Osteoblast (primary cell): ENCODE results near the gene F7. TPM values are rescaled to one million over a fixed set of nuclear protein-coding genes. Genes with fewer than 3 reads are reported as not detected.
A peak's percentile ranks its signal among the peaks of the same experiment; 100 is the strongest.

Experiments used
- DNase-seq: peaks from one replicate; pipeline ENCODE4 v3.0.0; 2011; ENCODE audit warnings: low spot score, mixed read lengths; ENCODE audit not compliant: insufficient read length; ENCODE audit errors: missing footprints
- H2AFZ ChIP-seq: 2 replicates; pipeline ENCODE4 v1.6.0; 2011; ENCODE audit warnings: mild to moderate bottlenecking, low read length
- H3K27ac ChIP-seq: 2 replicates; pipeline ENCODE4 v1.5.1; 2011; ENCODE audit warnings: mild to moderate bottlenecking, low read depth, low read length, moderate library complexity
- H3K27me3 ChIP-seq: 2 replicates; pipeline ENCODE4 v1.6.0; 2012; ENCODE audit warnings: mild to moderate bottlenecking, control low read depth, inconsistent platforms, low read length, moderate library complexity; ENCODE audit not compliant: insufficient read depth
- H3K36me3 ChIP-seq: 2 replicates; pipeline ENCODE4 v1.5.1; 2011; ENCODE audit warnings: mild to moderate bottlenecking, low read length, control low read depth, moderate library complexity; ENCODE audit not compliant: insufficient read depth
- H3K4me1 ChIP-seq: 2 replicates; pipeline ENCODE4 v1.5.1; 2011; ENCODE audit warnings: mild to moderate bottlenecking, low read length, control low read depth, moderate library complexity; ENCODE audit not compliant: insufficient read depth
- H3K4me2 ChIP-seq: 2 replicates; pipeline ENCODE4 v1.6.0; 2011; ENCODE audit warnings: mild to moderate bottlenecking, low read length; ENCODE audit not compliant: insufficient read depth
- H3K4me3 ChIP-seq: fragments of 200-600 bp; sonication (generic); 3 replicates; pipeline ENCODE4 v1.5.1; 2012; ENCODE audit warnings: mild to moderate bottlenecking, low read length, inconsistent platforms; ENCODE audit not compliant: insufficient read depth
- H3K79me2 ChIP-seq: 2 replicates; pipeline ENCODE4 v1.6.0; 2012; ENCODE audit warnings: mild to moderate bottlenecking, low read length, control low read depth, inconsistent platforms; ENCODE audit not compliant: insufficient read depth
- H3K9me3 ChIP-seq: 2 replicates; pipeline ENCODE4 v1.5.1; 2011; ENCODE audit warnings: low read depth, low read length, control low read depth
- H4K20me1 ChIP-seq: 2 replicates; pipeline ENCODE4 v1.6.0; 2012; ENCODE audit warnings: mild to moderate bottlenecking, low read length, control low read depth; ENCODE audit not compliant: insufficient read depth
- CTCF ChIP-seq: IDR thresholded peaks from 2 replicates; pipeline ENCODE4 v1.5.1; 2011; ENCODE audit warnings: mild to moderate bottlenecking, low read depth, low read length, moderate library complexity; ENCODE audit errors: extremely low read depth
- total RNA-seq: library from RNA; depleted of rRNA; stranded (reverse); fragments of >200 nt; gene quantifications from 2 replicates; pipeline ENCODE4 v1.2.3, GENCODE V29; 2012

F7 gene
- total RNA-seq, 1 donor = under 0.01 TPM

- Histone ChIP-seq H3K9me3 (no peaks in the 10 kb centered on the region), H2AFZ (no peak overlapping the region), H3K27me3 (no peaks in the 10 kb centered on the region), H4K20me1 (no peaks in the 10 kb centered on the region), H3K27ac (no peak overlapping the region), H3K36me3 (no peaks in the 10 kb centered on the region), H3K4me2 (no peak overlapping the region), H3K4me1 (no peaks in the 10 kb centered on the region), H3K4me3 (no peak overlapping the region), H3K79me2 (no peaks in the 10 kb centered on the region)
- peak; percentile 59 for DNase-seq
- no peak for TF ChIP-seq CTCF
Measured at GRCh38 chr13:113145911-113146598, 40.5 kb downstream of the F7 start.

GRCh38 chr13:113146750-113147149 lies 41.2 kb downstream of the F7 start:
- no peak overlapping the region for H2AFZ ChIP-seq

GRCh38 chr13:113147206-113147605 lies 41.6 kb downstream of the F7 start:
- H3K27ac ChIP-seq = no peak overlapping the region
- H2AFZ ChIP-seq = no peak overlapping the region
- peaks cover 3% of the 10 kb centered on the region for H3K27me3 ChIP-seq
- no peaks in the 10 kb centered on the region for H3K36me3 ChIP-seq
- no peaks in the 10 kb centered on the region for H4K20me1 ChIP-seq
- no peaks in the 10 kb centered on the region for H3K9me3 ChIP-seq
- H3K4me1 ChIP-seq = peaks cover 2% of the 10 kb centered on the region
- no peaks in the 10 kb centered on the region for H3K79me2 ChIP-seq
- no peak overlapping the region for H3K4me2 ChIP-seq
- no peak for TF ChIP-seq CTCF
- DNase-seq = no peak
- no peak overlapping the region for H3K4me3 ChIP-seq

More at GRCh38 chr13:113146750-113147149, 41.2 kb downstream of the F7 start:
- no peak for TF ChIP-seq CTCF
- Histone ChIP-seq H3K79me2 (no peaks in the 10 kb centered on the region), H3K27me3 (no peaks in the 10 kb centered on the region), H4K20me1 (no peaks in the 10 kb centered on the region), H3K4me2 (no peak overlapping the region), H3K4me1 (no peaks in the 10 kb centered on the region), H3K9me3 (no peaks in the 10 kb centered on the region), H3K36me3 (no peaks in the 10 kb centered on the region), H3K27ac (no peak overlapping the region), H3K4me3 (no peak overlapping the region)
- peak; percentile 26 for DNase-seq

- Histone ChIP-seq H3K27me3 (peaks cover 3% of the 10 kb centered on the region), H3K9me3 (no peaks in the 10 kb centered on the region), H3K27ac (no peak overlapping the region), H4K20me1 (no peaks in the 10 kb centered on the region), H3K36me3 (no peaks in the 10 kb centered on the region), H3K4me3 (no peak overlapping the region), H2AFZ (no peak overlapping the region), H3K4me1 (peaks cover 14% of the 10 kb centered on the region), H3K79me2 (no peaks in the 10 kb centered on the region), H3K4me2 (no peak overlapping the region)
- TF ChIP-seq CTCF = no peak
- DNase-seq = peak; percentile 23
Measured at GRCh38 chr13:113148407-113148806, 42.8 kb downstream of the F7 start.
